HG03469 (cell line): ENCODE measurements around the gene FARSA.
"Not testable (repeated sequence)": the region's sequence is repeated elsewhere in the genome, so short reads cannot be mapped to it uniquely, and the experiment has no call there.

Experiments used
- ATAC-seq: cut with Tn5 transposase; IDR thresholded peaks from one replicate; pipeline ENCODE4 v1.9.1; 2021; ENCODE audit warnings: mild to moderate bottlenecking, moderate library complexity, moderate number of reproducible peaks; ENCODE audit not compliant: unreplicated experiment

Gene FARSA

DNA sequence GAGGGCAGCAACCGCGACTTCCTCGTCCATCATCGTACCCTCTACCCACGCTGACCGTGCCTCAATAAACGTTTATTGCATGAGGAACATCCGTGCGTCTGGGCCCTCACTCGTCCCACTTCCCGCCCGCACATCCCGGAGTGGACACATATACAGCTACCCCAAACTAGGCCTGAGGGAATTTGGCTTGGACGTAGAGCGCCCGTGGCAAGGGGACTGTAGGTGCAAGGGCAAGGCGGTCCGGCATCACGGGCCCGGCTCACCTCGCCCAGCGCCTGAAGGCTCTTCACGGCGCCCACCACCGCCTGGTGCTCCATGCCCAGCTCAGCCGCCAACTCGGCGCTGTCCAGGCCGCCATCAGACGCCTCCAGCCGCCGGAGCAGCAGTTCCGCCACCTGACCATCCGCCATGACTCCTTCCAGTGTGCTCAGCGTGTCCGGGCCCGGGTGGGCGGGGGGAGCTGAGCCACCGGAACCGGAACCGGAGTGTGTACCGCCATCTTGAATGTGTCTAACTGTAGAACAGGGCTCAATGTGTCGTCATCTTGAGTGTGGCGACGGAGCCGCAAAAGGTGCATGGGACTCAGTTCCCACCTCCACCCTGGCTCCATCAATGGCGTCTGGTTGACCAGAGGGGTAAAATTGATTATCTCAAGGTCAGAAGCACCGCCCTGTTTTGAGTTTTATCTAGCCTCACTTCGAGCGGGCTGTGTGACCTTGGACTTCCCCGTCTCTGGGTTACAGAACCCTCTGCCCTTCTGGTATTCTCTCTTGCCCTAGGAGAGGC lies at the start of gene FARSA:
Gene FARSA (minus strand): TSS at position 425 of the 786 bp plus-strand sequence. CDS start 15 bp downstream, at position 410.
- peak; percentile 32 for ATAC-seq

- no peak for ATAC-seq
These were observed 49.6 kb upstream of the FARSA start for GRCh38 chr19:12983091-12983490.

GRCh38 chr19:12982648-12983047 lies 49.1 kb upstream of the FARSA start:
- ATAC-seq: no peak

DNA sequence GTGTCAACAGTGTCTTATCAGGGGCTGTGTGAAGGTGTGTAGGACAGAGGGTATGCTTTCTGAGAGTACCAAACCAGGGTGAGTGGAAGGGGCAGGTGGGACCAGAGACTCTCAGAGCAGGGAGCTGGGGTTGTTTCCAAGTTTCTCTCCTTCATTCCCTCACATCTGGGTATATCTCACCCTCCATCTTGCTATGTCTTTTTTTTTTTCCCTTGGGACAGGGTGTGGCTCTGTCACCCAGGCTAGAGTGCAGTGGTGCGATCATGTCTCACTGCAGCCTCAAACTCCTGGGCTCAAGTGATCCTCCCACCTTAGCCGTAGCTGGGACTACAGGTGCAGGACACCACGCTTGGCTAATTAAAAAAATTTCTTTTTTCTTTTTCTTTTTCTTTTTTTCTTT lies 46.5 kb upstream of the FARSA start:
- ATAC-seq: no peak

- ATAC-seq: not testable (repeated sequence)
These were observed 42.6 kb upstream of the FARSA start for GRCh38 chr19:12976109-12976508.

GRCh38 chr19:12975221-12975741 lies 41.8 kb upstream of the FARSA start:
- no peak for ATAC-seq

DNA sequence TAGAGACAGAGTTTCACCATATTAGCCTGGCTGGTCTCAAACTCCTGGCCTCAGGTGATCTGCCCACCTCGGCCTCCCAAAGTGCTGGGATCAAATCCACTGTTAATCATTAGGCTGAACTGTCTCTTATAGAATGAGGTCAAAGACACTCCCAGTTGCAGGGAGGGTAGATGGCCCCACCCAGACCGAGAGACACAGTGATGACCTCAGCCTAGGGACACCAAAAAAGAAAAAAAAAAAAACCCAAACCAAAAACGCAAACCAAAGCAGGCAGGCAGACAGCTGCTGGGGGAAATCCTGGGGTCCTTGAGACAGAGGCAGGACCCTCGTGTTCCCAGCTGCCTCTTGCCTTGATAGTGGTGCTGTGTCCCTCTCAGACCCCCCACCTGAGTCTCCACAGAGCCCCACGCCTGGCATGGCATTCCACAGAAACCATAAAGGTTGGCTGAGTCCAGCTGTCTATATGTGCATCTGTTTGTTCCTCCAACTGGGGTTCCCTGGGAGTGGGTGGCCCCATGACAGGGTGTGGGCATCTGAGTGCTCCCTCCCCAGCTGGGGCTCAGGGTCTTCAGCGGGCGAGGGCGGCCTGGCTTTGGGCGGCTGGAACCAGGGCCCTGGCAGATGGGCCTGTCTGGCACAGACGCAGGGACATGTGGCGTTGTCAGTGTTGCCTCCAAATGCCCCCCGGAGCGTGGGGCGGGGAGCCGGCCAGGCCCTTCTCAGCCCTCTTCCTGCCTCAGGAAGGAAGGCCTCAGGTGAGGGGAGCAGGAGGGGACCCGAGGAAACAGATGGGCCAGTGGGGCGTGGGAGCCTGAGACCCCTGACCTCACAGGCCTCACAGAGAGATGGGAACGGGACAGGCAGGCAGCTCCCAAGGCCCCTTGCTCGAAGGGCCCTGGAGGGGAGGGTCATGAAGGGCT lies 41.0 kb upstream of the FARSA start:
- ATAC-seq: no peak

DNA sequence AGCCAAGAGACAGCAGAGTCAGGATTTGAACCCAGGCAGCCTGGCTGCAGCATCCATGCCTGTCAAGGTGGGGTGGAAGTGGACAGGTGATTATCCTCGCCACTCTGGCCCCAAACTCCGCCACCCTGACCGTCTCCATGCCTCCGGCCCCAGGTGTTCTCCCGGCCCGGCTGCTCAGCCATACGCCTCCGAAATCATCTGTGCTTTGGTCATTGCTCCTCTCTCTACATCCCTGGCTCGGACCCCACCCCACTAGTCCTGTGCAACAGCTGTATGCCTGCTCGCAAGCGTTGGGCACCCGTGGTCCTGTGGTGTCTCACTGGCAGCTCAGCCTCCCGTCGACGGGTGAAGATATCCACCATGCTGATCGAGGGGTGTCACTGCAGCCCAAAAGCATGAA lies 39.7 kb upstream of the FARSA start:
- no peak for ATAC-seq

DNA sequence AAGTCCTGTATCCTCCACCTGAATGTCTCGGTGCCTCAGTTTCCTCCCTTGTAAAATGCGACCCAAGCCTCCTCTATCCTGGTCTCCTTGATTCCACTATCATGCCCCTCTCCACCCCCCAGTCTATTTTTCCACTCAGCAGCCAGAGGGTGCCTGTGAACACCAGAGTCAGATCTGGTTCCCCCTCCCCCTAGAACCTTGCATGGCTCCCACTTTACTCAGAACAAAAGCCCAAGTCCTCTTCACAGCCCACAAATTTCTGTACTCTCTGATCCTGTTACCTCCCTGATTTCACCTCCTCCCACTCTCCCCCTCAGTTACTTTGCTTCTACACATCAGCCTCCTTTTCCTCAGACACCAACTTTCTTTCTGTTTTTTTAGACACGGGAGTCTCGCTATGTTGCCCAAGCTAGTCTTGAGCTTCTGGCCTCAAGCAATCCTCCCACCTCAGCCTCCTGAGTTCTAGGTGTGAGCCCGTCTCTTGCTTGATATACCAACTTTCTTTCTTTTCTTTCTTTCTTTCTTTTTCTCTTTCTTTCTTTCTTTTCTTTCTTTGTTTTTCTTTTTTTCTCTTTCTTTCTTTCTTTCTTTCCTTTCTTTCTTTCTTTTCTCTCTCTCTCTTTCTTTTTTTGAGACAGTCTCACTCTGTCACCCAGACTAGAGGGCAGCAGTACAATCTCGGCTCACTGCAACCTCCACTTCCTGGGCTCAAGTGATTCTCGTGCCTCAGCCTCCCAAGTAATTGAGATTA lies 36.7 kb upstream of the FARSA start:
- ATAC-seq: no peak

DNA sequence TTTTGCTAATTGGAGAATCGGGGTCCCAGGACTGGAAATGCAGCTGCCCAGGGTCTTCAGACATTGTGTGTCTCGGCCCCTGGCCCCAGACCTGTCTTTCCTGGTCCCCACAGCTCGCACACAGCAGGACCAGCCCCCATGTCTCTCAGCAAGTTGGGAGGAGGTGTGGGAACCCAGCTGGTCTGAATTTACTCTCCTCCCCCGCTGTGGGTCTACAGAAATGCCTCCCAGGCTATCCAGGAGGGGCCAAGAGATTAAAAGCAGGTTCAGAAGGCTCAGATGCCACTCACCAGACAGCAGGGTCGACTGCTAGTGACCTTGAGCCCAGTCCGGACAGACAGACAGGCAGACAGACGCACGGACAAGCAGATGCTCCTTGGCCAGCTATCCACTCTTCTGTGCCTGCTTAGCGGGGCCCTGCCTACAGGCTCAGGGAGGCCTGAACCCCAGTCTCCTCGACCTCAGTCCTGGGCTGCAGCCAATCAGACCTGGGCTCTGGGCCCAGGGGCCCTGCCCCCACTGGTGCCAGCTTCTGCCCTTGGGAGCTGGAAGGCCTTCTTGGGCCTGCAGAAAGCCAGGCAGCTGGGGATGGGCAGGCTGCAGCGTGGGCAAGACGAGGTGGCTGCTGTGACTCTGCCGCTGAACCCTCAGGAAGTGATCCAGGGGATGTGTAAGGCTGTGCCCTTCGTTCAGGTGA lies 35.9 kb upstream of the FARSA start, which contains the start of gene DAND5:
Gene DAND5 (plus strand): TSS at position 285 of the 697 bp plus-strand sequence. CDS start 85 bp downstream, at position 370.
- ATAC-seq: no peak

DNA sequence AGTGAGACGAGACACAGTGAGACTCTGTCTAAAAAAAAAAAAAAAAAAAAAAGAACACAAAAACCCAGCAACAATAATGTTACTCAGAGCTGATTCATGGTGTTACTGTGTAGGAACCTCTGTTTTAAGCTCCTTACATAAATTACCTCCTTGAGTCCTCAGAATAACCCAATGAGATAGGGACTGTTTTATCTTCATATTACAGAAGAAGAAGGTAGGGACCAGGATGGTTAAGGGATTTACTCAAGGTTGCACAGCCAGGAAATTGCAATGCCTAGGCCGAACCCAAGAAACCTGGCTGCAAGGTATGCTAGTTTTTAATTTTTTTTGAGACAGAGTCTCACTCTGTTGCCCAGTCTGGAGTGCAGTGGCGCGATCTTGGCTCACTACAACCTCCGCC lies 34.4 kb upstream of the FARSA start:
- ATAC-seq: no peak

DNA sequence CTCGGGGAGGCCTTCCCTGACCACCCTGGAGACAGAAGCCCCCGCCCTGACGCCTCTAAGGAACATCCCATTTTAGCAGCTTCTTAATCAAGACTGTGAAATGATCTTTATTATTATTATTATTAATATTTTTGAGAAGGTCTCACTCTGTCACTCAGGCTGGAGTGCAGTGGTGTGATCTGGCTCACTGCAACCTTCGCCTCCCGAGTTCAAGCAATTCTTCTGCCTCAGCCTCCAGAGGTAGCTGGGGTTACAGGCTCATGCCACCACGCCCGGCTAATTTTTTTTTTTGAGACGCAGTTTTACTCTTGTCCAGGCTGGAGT lies 32.3 kb upstream of the FARSA start:
- ATAC-seq: no peak

DNA sequence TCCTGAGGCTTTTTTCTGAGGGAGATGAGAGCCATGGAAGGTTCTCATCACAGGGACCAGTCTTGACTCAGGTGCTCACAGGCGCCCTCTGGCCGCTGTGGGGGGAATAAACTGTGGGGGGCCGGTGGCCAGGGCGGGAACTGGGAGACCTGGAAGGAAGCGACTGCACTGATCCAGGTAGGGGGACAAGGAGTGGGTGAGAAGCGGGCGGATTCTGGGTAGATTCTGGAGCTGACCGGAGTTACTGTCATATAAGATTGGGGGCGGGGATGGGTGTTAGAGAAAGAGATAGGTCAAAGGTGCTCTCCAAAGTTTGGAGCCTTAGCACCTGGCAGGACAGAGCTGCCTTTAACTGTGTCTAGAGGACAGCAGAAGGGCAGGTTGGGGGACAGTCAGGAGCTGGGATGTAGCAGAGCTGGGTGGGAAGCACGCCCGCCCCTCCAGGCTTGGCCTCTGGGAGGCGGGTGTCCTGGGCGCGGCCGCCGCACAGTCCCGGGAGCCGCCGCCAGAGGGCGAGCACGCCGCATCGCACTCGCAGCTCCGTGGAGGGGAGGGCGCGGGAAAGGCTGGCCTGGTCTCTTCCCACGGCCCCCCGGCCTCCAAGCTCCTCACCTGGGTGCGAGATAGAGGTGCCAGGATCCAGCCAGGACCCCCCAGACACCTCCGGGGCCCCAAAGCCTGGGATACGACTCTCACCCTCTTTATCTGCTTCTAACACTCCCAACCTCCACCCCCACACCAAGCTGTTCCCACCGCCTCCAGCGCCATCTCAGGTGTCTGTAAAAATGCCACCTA lies 31.7 kb upstream of the FARSA start:
- ATAC-seq: no peak

GRCh38 chr19:12959481-12959880 lies 26.0 kb upstream of the FARSA start:
- ATAC-seq: no peak

- ATAC-seq: not testable (repeated sequence)
These were observed 24.0 kb upstream of the FARSA start for GRCh38 chr19:12957389-12957952.

- no peak for ATAC-seq
These were observed 23.2 kb upstream of the FARSA start, which contains the start of gene GADD45GIP1 for GRCh38 chr19:12956446-12957388. GADD45GIP1 (minus strand) TSS chr19:12957223; CDS start chr19:12957212, 11 bp downstream.

DNA sequence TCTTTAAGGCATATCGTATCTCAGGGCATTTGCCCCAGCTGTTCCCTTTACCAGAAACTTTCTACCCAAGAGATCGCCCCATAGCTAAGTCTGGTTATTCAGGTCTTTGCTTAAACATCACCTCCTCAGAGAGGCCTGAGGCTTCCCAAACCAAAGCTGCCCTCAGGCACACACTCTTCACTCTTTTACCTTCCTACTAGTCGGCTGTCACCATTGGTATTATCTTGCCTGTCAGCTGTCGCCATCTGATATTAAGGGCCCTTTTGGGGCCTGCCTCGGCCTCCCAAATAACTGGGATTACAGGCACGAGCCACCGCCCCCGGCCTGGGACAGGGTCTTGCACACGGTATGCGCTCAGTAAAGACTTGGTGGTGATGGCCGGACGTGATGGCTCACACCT lies 22.5 kb upstream of the FARSA start:
- no peak for ATAC-seq

DNA sequence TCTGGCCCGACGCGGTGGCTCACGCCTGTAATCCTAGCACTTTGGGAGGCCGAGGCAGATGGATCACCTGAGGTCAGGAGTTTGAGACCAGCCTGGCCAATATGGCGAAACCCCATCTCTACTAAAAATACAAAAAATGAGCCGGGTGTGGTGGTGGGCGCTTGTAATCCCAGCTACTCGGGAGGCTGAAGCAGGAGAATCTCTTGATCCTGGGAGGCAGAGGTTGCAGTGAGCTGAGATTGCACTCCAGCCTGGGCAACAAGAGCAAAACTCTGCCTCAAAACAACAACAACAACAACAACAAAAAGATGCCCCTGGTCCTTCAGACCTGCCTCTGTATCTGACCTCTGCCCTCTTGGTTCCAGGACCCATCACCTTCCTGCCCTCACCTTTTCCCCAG lies 22.1 kb upstream of the FARSA start:
- ATAC-seq: not testable (repeated sequence)
